ENCODE results near the gene SMARCB1.

GRCh38 chr22:23825246-23825905, 38.6 kb downstream of the SMARCB1 start:
- TF ChIP-seq CTCF (IDR thresholded peaks at IDR 0.05; ENCODE audit: low read depth, low read length) (no peak), POLR2A (IDR thresholded peaks at IDR 0.05; ENCODE audit: extremely low read depth, insufficient read length) (no peak)
